ENCODE data around the gene FBXO28. TPM values are rescaled to one million over a fixed set of nuclear protein-coding genes. Genes with fewer than 3 reads are reported as not detected.

FBXO28 gene
- total RNA-seq, 1 experiment from 2014 or later = 82.6 TPM

GRCh38 chr1:224095339-224095738 is 18.6 kb upstream of the FBXO28 start:
- Histone ChIP-seq H3K4me1 (ENCODE audit: insufficient read depth, low read length) (no peaks in the 10 kb centered on the region), H3K79me2 (ENCODE audit: low read length) (no peaks in the 10 kb centered on the region), H3K9me2 (replicated peaks; ENCODE audit: low read length) (no peaks in the 10 kb centered on the region), H3K4me3 (ENCODE audit: low read length) (no peak overlapping the region), H3F3A (ENCODE audit: low read length, unreplicated experiment) (no peaks in the 10 kb centered on the region), H3K36me3 (ENCODE audit: low read depth, low read length) (no peaks in the 10 kb centered on the region), H3K9me3 (ENCODE audit: low read length) (no peaks in the 10 kb centered on the region), H3K27me3 (ENCODE audit: low read length) (no peaks in the 10 kb centered on the region), H3K27ac (ENCODE audit: low read length) (no peak overlapping the region), H4K20me1 (ENCODE audit: low read length) (no peaks in the 10 kb centered on the region), H2AFZ (ENCODE audit: low read length) (no peak overlapping the region), H3K4me2 (ENCODE audit: low read length) (no peak overlapping the region), H3K9ac (ENCODE audit: low read length) (no peak overlapping the region)
- intact Hi-C loops (cut with micrococcal nuclease) = no loop called here
- ATAC-seq (no peak), DNase-seq (no peak)
- BruUV-seq (replicated peaks) = no TSS peak
- ChIA-PET CTCF (no interaction called here), POLR2A (ENCODE audit: unreplicated experiment) (no interaction called here)
- TF ChIP-seq EZH2 (IDR thresholded peaks at IDR 0.05; ENCODE audit: low read length, unreplicated experiment) (no peak), EZH2phosphoT487 (IDR thresholded peaks at IDR 0.05; ENCODE audit: borderline replicate concordance, low read length) (no peak), CTCF (conservative IDR thresholded peaks at IDR 0.05; ENCODE audit: low read depth, low read length) (no peak)

- Histone ChIP-seq H3K4me2 (ENCODE audit: low read length) (no peak overlapping the region), H3K9me2 (replicated peaks; ENCODE audit: low read length) (no peaks in the 10 kb centered on the region), H3K36me3 (ENCODE audit: low read depth, low read length) (no peaks in the 10 kb centered on the region), H3K79me2 (ENCODE audit: low read length) (no peaks in the 10 kb centered on the region), H3F3A (ENCODE audit: low read length, unreplicated experiment) (no peaks in the 10 kb centered on the region), H2AFZ (ENCODE audit: low read length) (no peak overlapping the region), H3K4me3 (ENCODE audit: low read length) (no peak overlapping the region), H3K9ac (ENCODE audit: low read length) (no peak overlapping the region), H4K20me1 (ENCODE audit: low read length) (no peaks in the 10 kb centered on the region), H3K9me3 (ENCODE audit: low read length) (no peaks in the 10 kb centered on the region), H3K27me3 (ENCODE audit: low read length) (no peaks in the 10 kb centered on the region), H3K4me1 (ENCODE audit: insufficient read depth, low read length) (no peaks in the 10 kb centered on the region), H3K27ac (ENCODE audit: low read length) (no peak overlapping the region)
- no peak for TF ChIP-seq EZH2phosphoT487 (IDR thresholded peaks at IDR 0.05; ENCODE audit: borderline replicate concordance, low read length)
- TF ChIP-seq CTCF (conservative IDR thresholded peaks at IDR 0.05; ENCODE audit: low read depth, low read length) = no peak
- no peak for TF ChIP-seq EZH2 (IDR thresholded peaks at IDR 0.05; ENCODE audit: low read length, unreplicated experiment)
- BruUV-seq (replicated peaks) = no TSS peak
- intact Hi-C loops (cut with micrococcal nuclease) = no loop called here
- ATAC-seq = no peak
- no peak for DNase-seq
- ChIA-PET CTCF (no interaction called here), POLR2A (ENCODE audit: unreplicated experiment) (no interaction called here)
Observed at GRCh38 chr1:224095867-224096266, 18.0 kb upstream of the FBXO28 start.

GRCh38 chr1:224096773-224097172 is 17.1 kb upstream of the FBXO28 start:
- H3F3A ChIP-seq (ENCODE audit: low read length, unreplicated experiment) = no peaks in the 10 kb centered on the region
- H2AFZ ChIP-seq (ENCODE audit: low read length) = no peak overlapping the region
- BruUV-seq (replicated peaks) = no TSS peak
- no peak overlapping the region for H3K4me3 ChIP-seq (ENCODE audit: low read length)
- H3K27me3 ChIP-seq (ENCODE audit: low read length) = no peaks in the 10 kb centered on the region
- H3K4me1 ChIP-seq (ENCODE audit: insufficient read depth, low read length) = no peaks in the 10 kb centered on the region
- H3K4me2 ChIP-seq (ENCODE audit: low read length) = no peak overlapping the region
- intact Hi-C loops (cut with micrococcal nuclease) = no loop called here
- H3K79me2 ChIP-seq (ENCODE audit: low read length) = no peaks in the 10 kb centered on the region
- no peaks in the 10 kb centered on the region for H3K9me2 ChIP-seq (replicated peaks; ENCODE audit: low read length)
- ATAC-seq (no peak), DNase-seq (no peak)
- ChIA-PET POLR2A (ENCODE audit: unreplicated experiment) (no interaction called here), CTCF (no interaction called here)
- no peak overlapping the region for H3K27ac ChIP-seq (ENCODE audit: low read length)
- TF ChIP-seq CTCF (conservative IDR thresholded peaks at IDR 0.05; ENCODE audit: low read depth, low read length) (no peak), EZH2 (IDR thresholded peaks at IDR 0.05; ENCODE audit: low read length, unreplicated experiment) (no peak), EZH2phosphoT487 (IDR thresholded peaks at IDR 0.05; ENCODE audit: borderline replicate concordance, low read length) (no peak)
- no peaks in the 10 kb centered on the region for H3K36me3 ChIP-seq (ENCODE audit: low read depth, low read length)
- no peaks in the 10 kb centered on the region for H4K20me1 ChIP-seq (ENCODE audit: low read length)
- no peaks in the 10 kb centered on the region for H3K9me3 ChIP-seq (ENCODE audit: low read length)
- H3K9ac ChIP-seq (ENCODE audit: low read length) = no peak overlapping the region
